Tibial nerve (tissue), 4 donors: ENCODE results near the gene PEMT. TPM values are rescaled to one million over a fixed set of nuclear protein-coding genes. Genes with fewer than 3 reads are reported as not detected.

Experiments
- DNase-seq, 2 donors: peaks; one replicate each; pipeline ENCODE4 v3.0.0-alpha.2; 2019; ENCODE audit warnings: low spot score in 2 of 2
- H3K27ac ChIP-seq, 4 donors: fragments of 200-600 bp; sonication (generic) in 3 of 4; one replicate each; pipeline ENCODE4 v1.5.1; 2017 to 2019; ENCODE audit warnings: mild to moderate bottlenecking in 1 of 4
- H3K27me3 ChIP-seq, 2 donors: fragments of 200-600 bp; sonication (generic) in 1 of 2; one replicate each; pipeline versions ENCODE4 v1.5.1 to v1.6.0; 2017 to 2019
- H3K36me3 ChIP-seq, 3 donors: fragments of 200-600 bp; sonication (generic); one replicate each; pipeline ENCODE4 v1.5.1; 2018 to 2019
- H3K4me1 ChIP-seq, 4 donors: fragments of 200-600 bp; sonication (generic) in 3 of 4; one replicate each; pipeline ENCODE4 v1.5.1; 2017 to 2019
- H3K4me3 ChIP-seq, 4 donors: fragments of 200-600 bp; sonication (generic) in 3 of 4; one replicate each; pipeline ENCODE4 v1.5.1; 2017 to 2019; ENCODE audit warnings: mild to moderate bottlenecking in 1 of 4, moderate library complexity in 1 of 4
- H3K9me3 ChIP-seq, 4 donors: fragments of 200-600 bp; sonication (generic) in 3 of 4; one replicate each; pipeline ENCODE4 v1.5.1; 2017 to 2019
- CTCF ChIP-seq, 5 experiments: fragments of 200-600 bp in 3 of 5; fragments of 450-650 bp in 2 of 5; sonication (generic) in 3 of 5; IDR thresholded peaks; one replicate each; pipeline ENCODE4 v1.5.1; 2016 to 2019; ENCODE audit warnings: antibody characterized with exemption in 5 of 5, mild to moderate bottlenecking in 3 of 5, moderate library complexity in 2 of 5
- EP300 ChIP-seq, 2 donors: sonication (generic); formaldehyde crosslinking; IDR thresholded peaks; one replicate each; pipeline ENCODE4 v1.6.1; 2017; ENCODE audit warnings: antibody characterized with exemption in 2 of 2, mild to moderate bottlenecking in 1 of 2
- POLR2A ChIP-seq, 2 donors: fragments of 450-650 bp; IDR thresholded peaks; one replicate each; pipeline ENCODE4 v1.6.1; 2017; ENCODE audit warnings: antibody characterized with exemption in 2 of 2, mild to moderate bottlenecking in 2 of 2, moderate library complexity in 2 of 2
- WGBS, 2 donors: methylation state at CpG; one replicate each; pipeline ENCODE4 v1.1.5; 2018; 5-methylcytosine and 5-hydroxymethylcytosine counted together
- total RNA-seq, 4 donors: library from RNA; depleted of rRNA; stranded (reverse); fragments of >200 nt; gene quantifications; one replicate each; pipeline ENCODE4 v1.1.0, GENCODE V29; 2016

Gene PEMT
- total RNA-seq, 4 donors from 2014 or later: 29.5 to 80.8 (median 58.8) TPM

DNA sequence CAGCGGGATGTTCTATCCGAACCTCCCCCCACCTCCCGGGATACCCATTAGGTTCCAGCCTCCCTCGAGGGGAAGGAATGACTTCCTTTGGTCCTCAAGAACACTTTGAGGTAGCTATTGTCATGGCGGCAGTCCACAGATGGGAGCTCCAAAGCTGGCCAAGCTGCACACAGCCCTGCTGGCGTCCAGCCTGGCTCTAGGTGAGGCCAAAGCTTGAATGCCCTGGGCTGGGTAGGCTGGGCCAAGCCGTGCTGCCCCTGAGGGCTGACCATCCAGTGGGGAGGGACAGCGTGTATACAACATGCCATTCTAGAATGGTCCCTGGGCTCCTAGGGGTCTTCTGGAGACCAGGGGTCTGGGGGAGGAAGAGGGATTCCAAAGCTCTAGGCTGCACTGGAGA, 43.5 kb downstream of the PEMT start:
- WGBS, 2 donors: 78 to 90% methylated on average over 6 to 8 of the region's 8 CpGs

DNA sequence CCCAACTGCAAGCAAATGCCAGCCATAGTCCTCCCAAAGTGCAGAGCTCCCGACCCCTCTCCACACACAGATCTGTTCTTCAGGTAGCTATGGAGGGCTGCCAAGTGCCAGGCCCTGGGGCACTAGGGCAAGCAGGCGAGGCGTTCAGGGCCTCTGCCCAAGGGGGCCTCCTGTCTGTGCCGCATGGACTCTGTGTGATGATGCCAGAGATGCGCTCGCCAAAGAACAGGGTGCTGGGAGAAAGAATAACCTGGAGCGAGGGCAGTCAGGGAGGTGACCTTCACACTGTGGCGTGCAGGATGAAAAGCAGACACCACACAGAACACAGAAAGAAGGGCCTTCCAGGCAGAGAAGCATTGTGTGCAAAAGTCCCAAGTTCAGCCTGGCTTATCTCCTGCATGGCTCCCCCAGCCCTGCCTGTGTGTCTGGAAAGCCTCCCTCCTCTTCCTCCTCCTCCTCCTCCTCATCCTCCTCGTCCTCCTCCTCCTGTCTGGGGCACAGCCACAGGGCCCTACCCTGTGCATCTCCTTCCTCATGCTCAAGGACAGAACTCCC, 44.2 kb downstream of the PEMT start:
- peaks cover 0 to 20% (median 9%) of the 10 kb centered on the region in 4 donors for H3K4me1 ChIP-seq
- H3K27ac ChIP-seq: no peak overlapping the region
- peaks cover 0 to 4% (median 0%) of the 10 kb centered on the region in 3 donors for H3K36me3 ChIP-seq
- H3K27me3 ChIP-seq: no peaks in the 10 kb centered on the region
- H3K4me3 ChIP-seq: no peak overlapping the region
- no peaks in the 10 kb centered on the region for H3K9me3 ChIP-seq
- no peak for DNase-seq
- WGBS, 2 donors: 83 to 96% methylated on average over 7 to 9 of the region's 9 CpGs
- TF ChIP-seq CTCF (IDR thresholded peaks at IDR 0.05) (no peak), EP300 (IDR thresholded peaks at IDR 0.05) (no peak), POLR2A (IDR thresholded peaks at IDR 0.05) (no peak)

More for the DNA sequence above, 43.5 kb downstream of the PEMT start:
- no peak for TF ChIP-seq EP300 (IDR thresholded peaks at IDR 0.05)
- TF ChIP-seq CTCF (IDR thresholded peaks at IDR 0.05): no peak
- no peak for TF ChIP-seq POLR2A (IDR thresholded peaks at IDR 0.05)
- no peak for DNase-seq
- Histone ChIP-seq H3K4me3 (no peak overlapping the region), H3K4me1 (peaks cover 0 to 20% (median 9%) of the 10 kb centered on the region in 4 donors), H3K9me3 (no peaks in the 10 kb centered on the region), H3K27ac (no peak overlapping the region), H3K27me3 (no peaks in the 10 kb centered on the region), H3K36me3 (peaks cover 0 to 2% (median 0%) of the 10 kb centered on the region in 3 donors)

DNA sequence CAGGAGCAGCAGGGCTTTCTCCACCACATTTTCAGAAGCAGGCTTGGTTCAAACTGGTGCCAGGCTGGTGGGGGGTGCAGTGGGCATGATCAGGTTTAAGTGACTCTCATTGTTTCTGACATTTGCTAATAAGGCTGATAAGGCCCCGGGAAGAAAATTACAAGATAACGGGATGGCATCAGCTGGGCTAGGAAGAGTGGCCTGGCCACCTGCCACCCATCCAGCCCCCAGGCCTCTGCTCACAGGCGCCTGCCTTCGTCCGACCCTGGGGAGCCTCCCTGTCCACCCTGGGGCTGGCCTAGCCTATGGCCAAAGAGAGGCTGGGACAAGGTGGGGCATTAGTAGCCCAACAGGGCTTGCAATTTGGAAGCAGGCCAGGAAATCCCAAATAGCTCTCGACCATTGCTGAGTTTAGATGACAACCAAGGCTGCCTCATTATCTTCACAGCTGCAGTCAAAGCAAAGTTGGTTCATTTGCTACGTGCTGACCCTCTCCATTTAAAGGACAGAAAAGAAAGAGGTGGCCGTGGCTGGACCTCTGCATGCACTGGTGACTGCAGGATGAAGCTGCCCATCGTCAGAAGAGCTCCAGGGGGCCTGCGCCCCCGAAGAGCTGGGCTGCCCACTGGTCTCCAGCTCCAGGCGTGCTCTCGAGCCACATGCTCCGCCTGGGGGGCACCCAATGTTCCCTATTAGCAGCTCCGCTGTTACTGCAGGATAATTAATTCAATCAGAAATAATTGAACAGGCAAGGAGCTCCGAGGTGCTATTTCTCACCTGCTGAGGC, 44.9 kb downstream of the PEMT start:
- H3K36me3 ChIP-seq: peaks cover 0 to 4% (median 0%) of the 10 kb centered on the region in 3 donors
- H3K4me1 ChIP-seq: peaks cover 0 to 19% (median 9%) of the 10 kb centered on the region in 4 donors
- no peak for DNase-seq
- WGBS, 2 donors: 89 to 95% methylated on average over 15 to 16 of the region's 16 CpGs
- no peaks in the 10 kb centered on the region for H3K9me3 ChIP-seq
- H3K27ac ChIP-seq: peak overlapping the region in 1 of 4 donors; percentile 41
- H3K4me3 ChIP-seq: no peak overlapping the region
- TF ChIP-seq POLR2A (IDR thresholded peaks at IDR 0.05) (no peak), EP300 (IDR thresholded peaks at IDR 0.05) (no peak), CTCF (IDR thresholded peaks at IDR 0.05) (no peak)
- H3K27me3 ChIP-seq: no peaks in the 10 kb centered on the region

- Histone ChIP-seq H3K4me3 (no peak overlapping the region), H3K27ac (peak overlapping the region in 2 of 4 donors; percentile 40 to 41), H3K9me3 (no peaks in the 10 kb centered on the region), H3K4me1 (peaks cover 0 to 14% (median 6%) of the 10 kb centered on the region in 4 donors), H3K27me3 (no peaks in the 10 kb centered on the region), H3K36me3 (peaks cover 0 to 4% (median 0%) of the 10 kb centered on the region in 3 donors)
- TF ChIP-seq POLR2A (IDR thresholded peaks at IDR 0.05) (no peak), EP300 (IDR thresholded peaks at IDR 0.05) (no peak), CTCF (IDR thresholded peaks at IDR 0.05) (no peak)
- no peak for DNase-seq
- 94 to 95% methylated on average over 7 of the region's 7 CpGs for WGBS, 2 donors
Measured at GRCh38 chr17:17545984-17546383, 45.5 kb downstream of the PEMT start.
